DLD1 (cell line): ENCODE measurements around the gene TC2N.
"Not testable (repeated sequence)": the region's sequence is repeated elsewhere in the genome, so short reads cannot be mapped to it uniquely, and the experiment has no call there.

Experiments used
- in situ Hi-C: cut with HindIII; loops from 2 replicates; pipeline ENCODE4 v1.10.0; 2017; ENCODE audit warnings: low sequenced_read_pairs

The TC2N gene

GRCh38 chr14:91867316-91867988, at the start of gene TC2N:
Gene TC2N, minus strand, starts transcription at chr14:91867536. Its CDS starts 53,767 bp downstream, at chr14:91813769.
- in situ Hi-C loops, result loop anchor here (25.0 kb wide), 1 partner anchor 580 kb away; no protein-coding TSS in a partner anchor

GRCh38 chr14:91912035-91912434, 44.7 kb upstream of the TC2N start:
- in situ Hi-C loops, result loop anchor here (10.0 kb wide), 1 partner anchor 257 kb away; no protein-coding TSS in a partner anchor

- in situ Hi-C loops, result loop anchor here (10.0 kb wide), 1 partner anchor 257 kb away; no protein-coding TSS in a partner anchor
These were observed 44.2 kb upstream of the TC2N start for GRCh38 chr14:91911474-91912032.

GRCh38 chr14:91910196-91910595, 42.9 kb upstream of the TC2N start:
- in situ Hi-C loops, result loop anchor here (10.0 kb wide), 1 partner anchor 255 kb away; no protein-coding TSS in a partner anchor

- in situ Hi-C loops, result no loop called here
These were observed 39.0 kb upstream of the TC2N start for GRCh38 chr14:91906374-91906773.

- in situ Hi-C loops, result no loop called here
These were observed 37.8 kb upstream of the TC2N start for GRCh38 chr14:91904956-91905645.

- in situ Hi-C loops, result no loop called here
These were observed 37.1 kb upstream of the TC2N start for GRCh38 chr14:91904483-91904882.

- in situ Hi-C loops, result no loop called here
These were observed 35.7 kb upstream of the TC2N start for GRCh38 chr14:91903070-91903469.

GRCh38 chr14:91902336-91902735, 35.0 kb upstream of the TC2N start:
- in situ Hi-C loops, result no loop called here

- in situ Hi-C loops, result no loop called here
These were observed 34.3 kb upstream of the TC2N start for GRCh38 chr14:91901449-91902226.

GRCh38 chr14:91899806-91900205, 32.5 kb upstream of the TC2N start:
- in situ Hi-C loops, result no loop called here

GRCh38 chr14:91899213-91899612, 31.9 kb upstream of the TC2N start:
- in situ Hi-C loops, result no loop called here

- in situ Hi-C loops, result no loop called here
These were observed 31.0 kb upstream of the TC2N start for GRCh38 chr14:91898372-91898771.

- in situ Hi-C loops, result not testable (repeated sequence)
These were observed 30.4 kb upstream of the TC2N start for GRCh38 chr14:91897716-91898115.

GRCh38 chr14:91897106-91897701, 29.9 kb upstream of the TC2N start:
- in situ Hi-C loops, result no loop called here

- in situ Hi-C loops, result no loop called here
These were observed 29.1 kb upstream of the TC2N start for GRCh38 chr14:91896419-91896818.

GRCh38 chr14:91893669-91894068, 26.3 kb upstream of the TC2N start:
- in situ Hi-C loops, result no loop called here

- in situ Hi-C loops, result no loop called here
These were observed 25.7 kb upstream of the TC2N start for GRCh38 chr14:91893007-91893406.

- in situ Hi-C loops, result no loop called here
These were observed 24.4 kb upstream of the TC2N start for GRCh38 chr14:91891721-91892220.

- in situ Hi-C loops, result no loop called here
These were observed 23.8 kb upstream of the TC2N start for GRCh38 chr14:91891101-91891500.
